NCI-H1930 (cell line): ENCODE data around the gene KRTAP12-4.
"Not testable (repeated sequence)": the region's sequence is repeated elsewhere in the genome, so short reads cannot be mapped to it uniquely, and the experiment has no call there.

ENCODE experiments used
- DNase-seq, 2 experiments: peaks; one replicate each; lab custom pipeline; 2025; lab: John Stamatoyannopoulos, UW

The KRTAP12-4 gene

DNA sequence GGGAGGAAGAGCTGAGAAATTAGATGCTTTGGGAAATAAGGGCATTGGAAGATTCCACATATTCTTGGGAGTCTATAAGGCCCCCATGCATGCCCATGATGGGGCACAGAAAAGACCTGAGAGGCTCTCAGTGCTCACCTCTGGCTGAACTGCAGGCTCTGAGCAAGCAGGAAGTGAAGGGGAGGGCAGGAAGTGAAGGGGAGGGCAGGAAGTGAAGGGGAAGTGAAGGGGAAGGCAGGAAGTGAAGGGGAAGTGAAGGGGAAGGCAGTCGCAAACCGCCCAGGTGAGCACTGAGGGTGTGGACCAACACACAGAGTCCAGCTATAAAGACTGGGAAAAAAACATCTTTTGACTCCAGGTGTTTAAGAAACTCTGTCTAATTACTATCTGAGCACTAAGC lies 24.0 kb downstream of the KRTAP12-4 start:
- DNase-seq = no peak

DNA sequence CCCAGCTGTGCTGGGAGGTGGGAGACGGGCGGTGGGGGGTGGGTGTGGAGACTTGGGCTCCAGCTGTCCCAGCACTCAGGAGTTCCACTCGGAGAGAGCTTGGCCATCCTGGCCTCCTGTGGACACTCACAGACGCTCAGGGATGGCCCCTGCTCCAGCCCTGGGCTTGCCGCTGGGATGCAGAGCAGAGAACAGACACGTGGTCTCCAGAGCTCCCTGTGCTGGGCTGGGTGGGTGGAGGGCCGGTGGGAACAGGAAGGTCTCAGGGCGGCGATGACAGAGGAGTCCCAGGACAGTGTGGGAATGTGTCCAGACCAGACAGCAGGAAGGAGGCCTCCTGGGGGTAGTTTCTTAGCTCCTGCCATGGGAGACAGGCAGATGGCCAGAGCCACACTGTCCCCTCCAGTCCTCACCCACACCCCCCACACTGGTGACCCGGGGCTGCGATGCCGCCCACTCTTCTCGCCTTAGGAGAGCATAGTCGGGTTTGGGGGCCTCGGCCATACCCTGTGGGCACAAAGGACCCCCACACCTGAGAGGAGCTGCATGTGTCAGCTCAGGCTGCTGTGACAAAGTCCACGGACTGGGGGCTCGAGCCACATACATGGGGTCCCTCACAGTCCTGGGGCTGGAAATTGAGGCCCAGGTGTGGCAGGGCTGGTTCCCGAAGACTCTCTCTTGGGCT lies 25.6 kb downstream of the KRTAP12-4 start:
- DNase-seq = no peak

DNA sequence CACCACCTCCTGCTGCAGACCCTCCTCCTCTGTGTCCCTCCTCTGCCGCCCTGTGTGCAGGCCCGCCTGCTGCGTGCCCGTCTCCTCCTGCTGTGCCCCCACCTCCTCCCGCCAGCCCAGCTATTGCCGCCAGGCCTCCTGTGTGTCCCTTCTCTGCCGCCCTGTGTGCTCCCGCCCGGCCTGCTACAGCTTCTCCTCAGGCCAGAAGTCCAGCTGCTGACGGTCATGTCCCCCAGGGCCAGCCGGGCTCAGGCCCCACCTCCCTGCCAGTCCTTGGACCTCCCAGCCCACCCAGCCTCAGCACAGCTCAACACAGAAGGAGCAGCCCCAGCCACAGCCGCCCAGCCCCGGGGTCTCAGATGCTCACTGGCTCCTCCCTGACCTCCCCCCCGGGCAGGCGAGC lies 26.6 kb downstream of the KRTAP12-4 start:
- DNase-seq = not testable (repeated sequence)

DNA sequence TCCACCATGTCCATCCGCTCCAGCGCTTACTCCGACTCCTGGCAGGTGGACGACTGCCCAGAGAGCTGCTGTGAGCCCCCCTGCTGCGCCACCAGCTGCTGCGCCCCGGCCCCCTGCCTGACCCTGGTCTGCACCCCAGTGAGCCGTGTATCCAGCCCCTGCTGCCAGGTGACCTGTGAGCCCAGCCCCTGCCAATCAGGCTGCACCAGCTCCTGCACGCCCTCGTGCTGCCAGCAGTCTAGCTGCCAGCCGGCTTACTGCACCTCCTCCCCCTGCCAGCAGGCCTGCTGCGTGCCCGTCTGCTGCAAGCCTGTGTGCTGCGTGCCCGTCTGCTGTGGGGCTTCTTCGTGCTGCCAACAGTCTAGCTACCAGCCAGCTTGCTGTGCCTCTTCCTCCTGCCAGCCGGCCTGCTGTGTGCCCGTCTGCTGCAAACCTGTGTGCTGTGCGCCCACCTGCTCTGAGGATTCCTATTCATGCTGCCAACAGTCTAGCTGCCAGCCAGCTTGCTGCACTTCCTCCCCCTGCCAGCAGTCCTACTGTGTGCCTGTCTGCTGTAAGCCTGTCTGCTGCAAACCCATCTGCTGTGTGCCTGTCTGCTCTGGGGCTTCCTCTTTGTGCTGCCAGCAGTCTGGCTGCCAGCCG lies 27.2 kb downstream of the KRTAP12-4 start:
- DNase-seq = not testable (repeated sequence)

DNA sequence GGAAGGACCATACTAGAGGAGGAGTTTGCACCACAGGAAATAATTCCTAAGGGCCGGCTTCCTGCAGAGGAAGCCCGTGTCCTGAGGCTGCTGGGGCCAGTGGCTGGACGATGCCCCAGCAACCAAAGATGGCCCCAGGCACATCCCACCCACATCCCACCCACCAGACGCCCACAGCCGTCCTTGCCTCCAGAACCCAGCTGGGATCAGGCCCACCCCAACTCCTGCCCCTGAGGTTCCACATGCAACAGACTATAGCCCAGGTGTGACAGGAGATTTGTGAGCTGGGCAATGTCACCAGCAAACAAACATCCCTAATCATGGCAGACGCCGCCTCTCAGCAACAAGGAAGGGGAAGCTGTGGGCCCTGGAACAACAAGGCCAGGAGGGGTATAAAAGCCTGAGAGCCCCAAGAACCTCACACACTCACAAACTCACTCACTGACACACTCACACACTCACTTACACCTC lies 27.8 kb downstream of the KRTAP12-4 start, which contains the start of gene KRTAP10-9:
Gene KRTAP10-9, plus strand, starts transcription at position 421 of the 471 bp plus-strand sequence. CDS start 79 bp downstream, outside the sequence.
- no peak for DNase-seq

DNA sequence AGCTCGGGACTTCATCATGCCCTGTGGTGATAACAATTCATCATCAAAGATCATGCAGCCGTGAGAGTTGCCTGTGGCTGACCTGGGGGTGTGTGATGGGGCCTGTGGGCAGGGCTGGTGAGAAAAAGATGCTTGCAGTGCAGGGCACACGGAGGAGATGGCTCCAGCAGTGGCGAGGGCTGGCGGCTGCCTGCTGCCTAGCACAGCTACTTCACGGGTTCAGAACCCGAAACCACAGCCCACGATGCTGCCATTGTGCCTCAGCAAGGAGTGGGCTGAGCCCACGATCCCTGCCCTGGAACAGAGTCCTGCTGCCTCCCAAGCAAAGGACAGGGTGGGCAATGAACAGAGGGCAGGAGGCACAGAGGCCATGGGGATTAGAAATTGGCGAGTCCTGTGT lies 28.2 kb downstream of the KRTAP12-4 start:
- DNase-seq = no peak

DNA sequence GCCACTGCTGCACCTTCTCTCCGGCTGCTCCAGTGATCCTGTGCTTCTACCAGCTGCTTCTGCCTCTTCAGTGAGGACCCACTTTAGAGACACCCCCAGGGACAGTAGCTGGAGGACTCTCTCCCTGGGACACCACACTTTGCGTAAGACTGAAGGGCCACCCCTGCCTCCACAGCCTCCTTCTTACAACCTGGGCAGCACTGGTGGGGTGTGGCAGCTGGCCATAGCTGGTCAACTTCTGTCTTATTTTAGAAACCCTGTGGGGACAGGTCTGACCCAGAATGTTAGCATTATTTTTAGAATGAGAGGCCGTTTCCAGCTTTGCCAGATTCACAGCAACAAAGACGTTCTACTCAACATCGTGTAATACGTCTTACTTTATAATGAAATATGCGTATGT lies 28.7 kb downstream of the KRTAP12-4 start:
- DNase-seq = no peak

DNA sequence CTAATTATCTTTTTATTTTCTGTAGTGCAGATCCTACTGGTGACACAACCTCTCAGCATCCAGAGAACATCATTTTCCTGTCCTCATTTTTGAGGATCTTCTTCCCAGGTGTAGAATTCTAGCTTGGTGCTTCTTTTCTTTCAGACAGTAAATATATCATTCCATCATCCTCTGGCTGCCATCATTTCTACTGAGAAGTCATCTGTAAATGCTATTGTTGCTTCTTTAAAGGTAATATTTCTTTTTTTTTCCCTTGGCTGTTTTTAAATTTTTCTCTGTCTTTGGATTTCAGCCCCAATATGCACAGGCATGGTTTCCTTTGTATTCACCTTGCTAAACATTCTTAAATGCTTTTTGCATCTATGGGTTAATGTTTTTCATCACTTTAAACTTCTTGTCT lies 30.9 kb downstream of the KRTAP12-4 start:
- no peak for DNase-seq

DNA sequence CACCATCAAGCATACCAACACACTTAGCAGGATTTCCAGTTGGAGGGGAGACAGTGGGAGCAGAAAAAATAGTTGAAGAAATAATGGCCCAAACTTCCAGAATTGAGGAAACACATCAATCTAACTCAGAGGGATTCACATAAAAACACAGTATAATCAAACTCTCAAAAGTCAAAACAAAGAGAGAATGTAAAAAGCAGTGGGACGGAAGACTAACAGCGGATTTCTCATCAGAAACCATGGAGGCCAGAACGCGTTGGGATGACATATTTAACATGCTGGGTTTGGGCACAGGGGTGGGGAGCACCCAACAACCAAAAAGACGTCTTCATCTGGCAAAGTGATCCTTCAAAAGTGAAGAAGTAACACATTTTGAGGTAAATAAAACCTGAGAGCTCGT lies 34.6 kb downstream of the KRTAP12-4 start:
- no peak for DNase-seq

DNA sequence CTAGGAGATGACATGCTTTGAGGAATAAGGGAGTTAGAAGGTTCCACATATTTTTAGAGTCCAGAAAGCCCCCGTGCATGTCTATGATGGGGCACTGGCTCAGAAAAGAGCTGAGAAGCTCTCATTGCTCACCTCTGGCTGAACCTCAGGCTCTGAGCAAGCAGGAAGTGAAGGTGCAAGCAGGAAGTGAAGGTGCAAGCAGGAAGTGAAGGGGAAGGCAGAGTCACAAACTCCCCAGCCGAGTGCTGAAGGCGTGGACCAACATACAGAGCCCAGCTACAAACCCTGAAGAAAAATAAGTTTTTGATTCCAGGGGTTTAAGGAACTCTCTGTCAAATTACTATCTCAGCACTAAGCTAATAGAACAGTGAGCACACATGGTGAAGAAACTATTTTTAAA lies 35.5 kb downstream of the KRTAP12-4 start:
- no peak for DNase-seq

DNA sequence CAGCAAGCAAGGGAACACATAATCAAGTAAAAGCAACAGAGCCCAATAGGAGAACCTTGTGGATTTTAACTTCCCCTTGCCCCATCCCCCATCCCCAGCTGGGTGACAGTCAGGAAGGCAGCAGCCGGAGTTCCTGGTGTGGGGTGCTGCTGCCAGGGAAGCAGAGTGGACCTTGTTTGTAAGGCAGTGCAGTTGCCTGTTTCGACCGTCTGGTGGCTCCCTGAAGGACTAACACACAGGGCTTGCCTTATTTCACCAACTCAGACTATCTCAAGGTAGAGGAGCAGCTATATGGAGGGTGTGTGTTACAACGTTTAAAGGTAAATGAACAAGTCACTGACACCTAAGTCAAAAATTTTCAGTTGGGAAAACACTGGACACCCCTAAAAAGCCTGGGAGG lies 36.0 kb downstream of the KRTAP12-4 start:
- DNase-seq = no peak

DNA sequence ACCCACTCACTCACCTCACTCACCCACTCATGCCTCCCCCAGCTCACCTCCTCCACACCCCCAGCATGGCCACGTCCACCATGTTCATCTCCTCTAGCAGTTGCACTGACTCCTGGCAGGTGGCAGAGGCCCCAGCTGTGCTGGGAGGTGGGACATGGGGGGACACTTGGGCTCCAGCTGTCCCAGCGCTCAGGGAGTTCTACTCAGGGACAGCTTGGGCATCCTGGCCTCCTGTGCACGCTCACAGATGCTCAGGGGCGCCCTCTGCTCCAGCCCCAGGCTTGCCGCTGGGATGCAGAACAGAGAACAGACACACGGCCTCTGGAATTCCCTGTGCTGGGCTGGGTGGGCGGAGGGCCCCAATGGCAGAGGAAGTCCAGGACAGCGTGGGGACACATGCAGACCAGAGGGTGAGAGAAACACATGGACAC lies 37.4 kb downstream of the KRTAP12-4 start:
- DNase-seq = no peak

DNA sequence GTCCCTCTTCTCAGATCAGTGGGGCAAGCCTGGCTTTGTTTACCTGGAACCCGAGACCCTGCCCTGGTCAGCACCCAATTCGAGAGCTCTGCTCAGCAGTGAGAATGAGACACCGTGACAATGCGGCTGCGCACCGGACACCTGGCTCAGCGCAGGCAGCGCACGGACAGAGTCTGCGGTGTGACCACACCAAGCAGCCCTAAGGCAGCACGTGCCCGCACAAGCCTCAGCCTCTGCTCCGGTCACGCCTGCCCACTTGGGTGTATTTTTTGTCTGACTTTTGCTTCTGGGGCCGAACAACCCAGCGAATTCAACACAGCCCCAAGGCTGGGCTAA lies 37.9 kb downstream of the KRTAP12-4 start:
- DNase-seq = no peak

DNA sequence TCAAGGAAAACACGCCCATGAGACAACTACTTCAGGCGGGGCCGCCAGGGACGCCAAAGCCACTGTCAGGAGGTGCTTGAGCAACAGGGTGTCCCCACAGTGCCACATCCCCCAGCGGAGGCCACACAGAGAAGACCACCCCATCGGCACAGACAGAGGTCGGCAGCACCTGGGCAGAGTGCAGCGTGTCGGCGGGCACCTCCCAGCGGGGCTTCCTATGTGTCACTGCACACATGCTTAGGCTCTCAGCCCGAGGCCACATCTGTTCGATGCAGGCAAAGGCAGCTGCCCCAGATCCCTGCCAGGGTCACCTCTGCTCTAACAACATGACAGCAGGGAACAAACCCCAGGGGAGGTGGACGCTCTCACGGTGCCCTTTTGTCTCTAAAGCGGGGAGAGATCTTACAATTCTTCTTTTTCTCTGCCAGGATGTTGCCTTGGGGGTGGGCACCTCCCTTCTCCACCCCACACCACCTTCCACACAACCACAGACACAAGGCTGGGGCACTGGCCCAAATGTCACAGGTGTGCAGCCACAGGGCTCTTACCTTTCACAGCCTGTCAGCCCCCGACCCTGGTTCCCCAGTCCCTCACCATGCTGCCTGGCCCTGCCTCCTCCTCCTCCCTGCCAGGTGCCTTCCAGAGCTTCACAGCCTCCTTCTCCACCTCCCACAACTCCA lies 38.4 kb downstream of the KRTAP12-4 start:
- DNase-seq = no peak

DNA sequence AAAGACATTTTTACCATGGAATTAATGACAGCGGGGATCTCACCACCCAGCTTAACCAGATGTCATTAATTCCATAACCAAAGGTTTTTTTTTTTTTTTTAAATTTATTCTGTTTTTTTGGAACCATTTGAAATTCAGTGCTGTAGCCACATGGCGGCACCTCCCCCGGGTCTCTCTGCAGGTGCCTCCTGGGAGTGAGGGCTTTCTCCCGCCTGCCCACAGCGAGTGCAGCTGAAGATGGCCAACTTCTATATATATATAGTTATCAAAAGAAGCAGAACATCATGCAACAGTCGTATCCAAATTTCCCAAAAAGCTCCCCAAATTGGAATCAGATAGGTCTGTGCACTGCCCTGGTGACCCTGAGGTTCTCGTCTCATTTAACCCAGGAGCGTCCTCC lies 39.0 kb downstream of the KRTAP12-4 start:
- DNase-seq = no peak

DNA sequence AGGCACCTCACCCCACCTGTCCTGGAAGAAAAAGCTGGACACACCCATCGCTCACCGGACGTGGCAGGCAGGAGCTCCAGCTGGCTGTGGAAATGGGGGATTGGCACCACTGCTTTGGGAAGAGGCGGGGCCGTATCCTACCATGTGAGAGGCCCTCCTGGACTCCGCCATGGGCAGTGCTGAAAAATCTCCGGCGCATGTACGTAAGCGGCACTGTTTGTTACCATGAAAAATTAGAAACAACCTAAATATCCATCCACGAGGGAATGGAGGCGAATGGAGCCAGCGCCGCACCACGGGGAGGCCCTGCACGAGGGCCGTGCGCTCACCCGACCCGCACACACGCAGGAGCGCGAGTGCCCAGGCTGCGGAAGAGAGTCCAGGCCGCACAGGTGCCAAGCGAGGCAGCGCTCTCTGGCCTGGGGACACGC lies 39.5 kb downstream of the KRTAP12-4 start:
- no peak for DNase-seq

DNA sequence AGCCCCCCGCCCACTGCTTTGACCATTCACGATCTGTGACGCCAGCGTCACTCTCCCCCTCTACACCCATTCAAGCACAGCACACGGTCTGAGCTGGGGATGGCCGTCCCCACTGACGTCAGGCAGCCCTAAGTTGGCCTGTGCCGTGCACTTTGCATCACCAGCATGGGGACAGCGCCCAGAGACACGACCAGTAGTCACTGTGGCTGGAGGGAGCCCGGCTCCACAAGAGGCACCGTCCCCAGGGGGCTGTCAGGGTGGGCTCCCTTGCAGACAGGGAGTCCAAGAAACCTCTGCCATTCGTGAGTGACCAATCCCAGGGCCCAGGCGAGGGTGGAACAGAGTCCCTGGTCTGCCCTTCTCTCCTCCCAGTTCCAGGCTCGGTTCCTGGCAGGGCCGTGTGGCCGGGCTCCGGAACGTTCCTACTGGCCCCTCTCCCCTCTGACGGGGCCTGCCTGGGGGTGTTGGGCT lies 40.3 kb downstream of the KRTAP12-4 start:
- no peak for DNase-seq

DNA sequence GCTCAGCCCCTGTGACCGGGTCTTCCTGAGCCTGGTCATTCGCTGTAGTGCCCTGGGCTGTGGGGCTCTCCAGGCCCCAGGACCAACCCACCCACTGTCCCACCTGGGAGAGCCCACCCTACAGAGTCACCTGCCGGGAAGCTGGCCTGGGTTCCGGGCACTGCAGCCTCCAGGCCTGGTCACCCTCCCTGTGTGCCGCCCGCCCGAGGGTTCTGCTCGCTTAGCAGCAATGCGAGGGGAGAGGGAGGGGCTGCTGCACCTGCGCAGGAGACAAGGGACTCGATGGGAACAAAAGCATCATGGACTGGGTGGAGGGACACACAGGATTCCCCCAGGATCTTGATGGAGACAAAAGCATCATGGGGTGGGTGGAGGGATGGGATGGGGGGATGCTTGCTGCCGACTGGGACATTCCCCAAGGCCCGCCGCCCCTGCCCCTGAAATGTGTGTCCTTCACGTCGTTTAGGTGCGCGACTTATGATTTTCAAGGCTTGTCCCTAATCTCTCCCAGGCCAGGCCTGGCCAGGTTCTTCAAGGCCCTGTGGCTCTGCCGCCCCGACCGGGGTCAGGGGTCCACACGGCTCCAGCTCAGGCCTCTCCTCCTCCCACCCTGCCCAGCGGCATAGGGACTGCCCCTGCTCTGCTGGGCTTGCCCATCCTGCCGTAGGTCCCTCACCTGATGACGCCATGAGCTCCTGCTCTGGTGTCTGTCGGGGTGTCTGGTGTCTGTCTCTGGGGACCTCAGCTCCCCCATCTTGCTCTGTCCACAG lies 40.9 kb downstream of the KRTAP12-4 start:
- DNase-seq = no peak

DNA sequence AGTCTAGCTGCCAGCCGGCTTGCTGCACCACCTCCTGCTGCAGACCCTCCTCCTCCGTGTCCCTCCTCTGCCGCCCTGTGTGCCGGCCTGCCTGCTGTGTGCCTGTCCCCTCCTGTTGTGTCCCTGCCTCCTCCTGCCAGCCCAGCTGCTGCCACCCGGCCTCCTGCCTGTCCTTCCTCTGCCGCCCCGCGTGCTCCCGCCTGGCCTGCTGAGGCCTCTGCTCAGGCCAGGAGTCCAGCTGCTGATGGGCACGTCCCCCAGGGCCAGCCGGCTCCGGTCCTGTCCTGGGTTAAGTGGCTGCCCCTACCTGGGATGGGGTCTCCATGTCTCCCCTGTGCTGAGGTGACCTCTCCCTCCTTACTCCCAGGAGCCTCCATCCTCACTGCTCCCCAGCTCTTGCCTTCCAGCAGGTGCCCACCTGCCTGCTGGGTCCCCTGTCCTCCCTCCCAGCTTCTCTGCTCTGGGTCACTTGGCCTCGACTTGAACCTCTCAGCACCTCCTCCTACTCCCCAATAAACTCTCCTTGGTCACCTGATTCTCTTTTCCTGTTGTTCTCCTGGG lies 41.7 kb downstream of the KRTAP12-4 start:
- DNase-seq = no peak

DNA sequence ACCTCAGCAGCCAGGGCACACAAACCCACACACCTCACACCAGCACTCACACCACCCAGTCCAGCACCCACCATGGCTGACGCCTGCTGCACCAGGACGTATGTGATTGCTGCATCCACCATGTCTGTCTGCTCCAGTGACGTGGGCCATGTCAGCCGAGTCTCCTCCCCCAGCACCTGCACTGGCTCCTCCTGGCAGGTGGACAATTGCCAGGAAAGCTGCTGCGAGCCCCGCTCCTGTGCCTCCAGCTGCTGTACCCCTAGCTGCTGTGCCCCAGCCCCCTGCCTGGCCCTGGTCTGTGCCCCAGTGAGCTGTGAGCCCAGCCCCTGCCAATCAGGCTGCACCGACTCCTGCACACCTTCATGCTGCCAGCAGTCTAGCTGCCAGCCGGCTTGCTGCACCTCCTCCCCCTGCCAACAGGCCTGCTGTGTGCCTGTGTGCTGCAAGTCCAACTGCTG lies 42.4 kb downstream of the KRTAP12-4 start, which contains the start of gene KRTAP10-8:
Gene KRTAP10-8, plus strand, starts transcription at position 51 of the 458 bp plus-strand sequence. Its CDS starts 22 bp downstream, at position 73.
- DNase-seq = no peak

DNA sequence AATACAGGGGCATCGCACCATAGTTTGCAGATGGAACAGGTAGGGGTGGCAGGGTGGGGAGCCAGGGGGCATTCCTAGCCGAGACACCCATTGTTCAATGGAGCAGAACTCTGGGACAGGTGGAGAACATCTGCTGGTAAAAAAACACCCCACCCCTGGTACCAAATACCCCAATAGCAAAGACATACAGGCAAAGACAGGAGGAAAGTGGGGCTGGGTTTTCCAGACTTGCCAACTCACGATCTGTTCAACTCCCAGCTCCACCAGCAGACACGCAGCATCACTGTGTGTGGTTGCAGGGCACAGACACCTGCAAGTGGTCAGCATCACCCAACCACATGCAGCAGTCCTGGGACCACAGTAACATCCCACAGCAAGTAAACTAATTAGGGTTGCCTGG lies 42.9 kb downstream of the KRTAP12-4 start:
- no peak for DNase-seq
